OCI-LY7 (cell line): ENCODE measurements around the gene ISM1. TPM values are rescaled to one million over a fixed set of nuclear protein-coding genes. Genes with fewer than 3 reads are reported as not detected.

Experiments
- BruUV-seq: library from RNA; stranded (reverse); fragments of 400-500 nt; replicated peaks from 2 replicates; lab custom pipeline; 2021; lab: Mats Ljungman, UMichigan
- CTCF ChIA-PET: fragments of 300-600 bp; sonication (Branson Sonifier 250); formaldehyde crosslinking; loops from one replicate; lab custom pipeline; 2022; ENCODE audit warnings: antibody characterized with exemption; ENCODE audit not compliant: unreplicated experiment; lab: Charles Lee
- POLR2A ChIA-PET: fragments of 300-600 bp; sonication (Branson Sonifier 250); formaldehyde crosslinking; loops from one replicate; lab custom pipeline; 2022; ENCODE audit warnings: antibody characterized with exemption; lab: Charles Lee
- DNase-seq: peaks from one replicate; pipeline ENCODE4 v3.0.0-alpha.2; 2015; ENCODE audit warnings: low spot score
- H2AFZ ChIP-seq: fragments of 200-600 bp; sonication (generic), shearing (Covaris generic); 2 replicates; pipeline ENCODE4 v1.6.1; 2014; ENCODE audit warnings: mild to moderate bottlenecking, antibody characterized with exemption, low read length, moderate library complexity
- H3K27ac ChIP-seq: fragments of 200-600 bp; sonication (generic); 2 replicates; pipeline ENCODE4 v1.5.1; 2014; ENCODE audit warnings: mixed run types, low read depth, mild to moderate bottlenecking, moderate library complexity, low read length, inconsistent platforms; ENCODE audit not compliant: poor library complexity, severe bottlenecking
- H3K36me3 ChIP-seq: fragments of 200-600 bp; sonication (generic); 2 replicates; pipeline ENCODE4 v1.6.1; 2014; ENCODE audit warnings: mild to moderate bottlenecking, antibody characterized with exemption, low read length, moderate library complexity, mixed read lengths; ENCODE audit not compliant: insufficient read depth
- H3K4me1 ChIP-seq: fragments of 200-600 bp; sonication (generic); 2 replicates; pipeline ENCODE4 v1.5.1; 2014; ENCODE audit warnings: mild to moderate bottlenecking, low read length; ENCODE audit not compliant: insufficient read depth, poor library complexity, severe bottlenecking
- H3K4me2 ChIP-seq: fragments of 200-600 bp; sonication (generic); 2 replicates; pipeline ENCODE4 v1.6.1; 2014; ENCODE audit warnings: mild to moderate bottlenecking, low read length
- H3K4me3 ChIP-seq: fragments of 200-600 bp; sonication (generic); 2 replicates; pipeline ENCODE4 v1.5.1; 2014; ENCODE audit warnings: mild to moderate bottlenecking, low read depth, low read length; ENCODE audit not compliant: poor library complexity, severe bottlenecking
- H3K79me2 ChIP-seq: fragments of 200-600 bp; sonication (generic); 2 replicates; pipeline ENCODE4 v1.6.1; 2016; ENCODE audit warnings: low read depth, mild to moderate bottlenecking, low read length, moderate library complexity, mixed read lengths; ENCODE audit not compliant: insufficient read depth
- H3K9me2 ChIP-seq: fragments of 200-600 bp; sonication (generic); 2 replicates; pipeline ENCODE4 v1.6.1; 2016; ENCODE audit warnings: mild to moderate bottlenecking, low read length, mixed read lengths; ENCODE audit not compliant: insufficient read depth
- H3K9me3 ChIP-seq: fragments of 200-600 bp; sonication (generic); 2 replicates; pipeline ENCODE4 v1.6.1; 2014; ENCODE audit warnings: mild to moderate bottlenecking, mixed run types, low read length, mixed read lengths
- H4K20me1 ChIP-seq: fragments of 200-600 bp; sonication (generic); 2 replicates; pipeline ENCODE4 v1.6.1; 2014; ENCODE audit warnings: mild to moderate bottlenecking, antibody characterized with exemption, low read length, moderate library complexity, mixed read lengths; ENCODE audit not compliant: insufficient read depth
- CTCF ChIP-seq: fragments of 200-600 bp; sonication (generic); conservative IDR thresholded peaks from 2 replicates; pipeline ENCODE4 v1.5.1; 2014; ENCODE audit warnings: mild to moderate bottlenecking, antibody characterized with exemption, low read length, moderate library complexity, mixed read lengths
- EZH2phosphoT487 ChIP-seq: fragments of 200-600 bp; sonication (generic); IDR thresholded peaks from 2 replicates; pipeline ENCODE4 v1.6.1; 2018; ENCODE audit warnings: low read depth, borderline replicate concordance, mild to moderate bottlenecking, mixed run types, antibody characterized with exemption, low read length, moderate library complexity, mixed read lengths
- intact Hi-C: fragments of 100-400 bp; cut with micrococcal nuclease; formaldehyde crosslinking; loops from one replicate; pipeline ENCODE4 v1.10.0; 2022; ENCODE audit not compliant: unreplicated experiment
- total RNA-seq, 2 experiments: library from RNA; depleted of rRNA in 1 of 2; stranded (reverse); fragments of >200 nt in 1 of 2; shearing (Covaris generic) in 1 of 2; gene quantifications; 2 replicates each; pipeline ENCODE4 v1.2.3, GENCODE V29; 2014 to 2022

The ISM1 gene
- total RNA-seq, 2 experiments from 2014 or later, result not detected

- Histone ChIP-seq H3K9me3 (no peaks in the 10 kb centered on the region), H3K4me2 (no peak overlapping the region), H3K36me3 (no peaks in the 10 kb centered on the region), H3K27ac (no peak overlapping the region), H2AFZ (no peak overlapping the region), H3K79me2 (no peaks in the 10 kb centered on the region), H3K9me2 (no peaks in the 10 kb centered on the region), H3K4me1 (no peaks in the 10 kb centered on the region), H3K4me3 (no peak overlapping the region), H4K20me1 (no peaks in the 10 kb centered on the region)
- intact Hi-C loops, result no loop called here
- ChIA-PET CTCF (no interaction called here), POLR2A (interaction anchor here (1.2 kb wide), 1 partner anchor 22 kb away, joined by 3 read pairs; no protein-coding TSS in a partner anchor)
- no peak for DNase-seq
- TF ChIP-seq EZH2phosphoT487 (no peak), CTCF (no peak)
- no TSS peak for BruUV-seq
Observed at GRCh38 chr20:13249118-13249797, 28.2 kb downstream of the ISM1 start.

- DNase-seq, result no peak
- ChIA-PET CTCF (no interaction called here), POLR2A (interaction anchor here (1.2 kb wide), 1 partner anchor 21 kb away, joined by 3 read pairs; no protein-coding TSS in a partner anchor)
- no peaks in the 10 kb centered on the region for H3K9me3 ChIP-seq
- no peak overlapping the region for H3K4me3 ChIP-seq
- no TSS peak for BruUV-seq
- no peaks in the 10 kb centered on the region for H3K79me2 ChIP-seq
- H3K36me3 ChIP-seq, result no peaks in the 10 kb centered on the region
- intact Hi-C loops, result no loop called here
- H3K4me1 ChIP-seq, result no peaks in the 10 kb centered on the region
- no peak overlapping the region for H3K4me2 ChIP-seq
- no peaks in the 10 kb centered on the region for H4K20me1 ChIP-seq
- no peak overlapping the region for H2AFZ ChIP-seq
- no peak overlapping the region for H3K27ac ChIP-seq
- no peaks in the 10 kb centered on the region for H3K9me2 ChIP-seq
- TF ChIP-seq EZH2phosphoT487 (no peak), CTCF (no peak)
Observed at GRCh38 chr20:13249798-13250170, 28.7 kb downstream of the ISM1 start.

GRCh38 chr20:13250251-13250650 is 29.2 kb downstream of the ISM1 start:
- H3K4me3 ChIP-seq, result no peak overlapping the region
- H3K9me2 ChIP-seq, result no peaks in the 10 kb centered on the region
- no peak overlapping the region for H3K27ac ChIP-seq
- no peaks in the 10 kb centered on the region for H4K20me1 ChIP-seq
- BruUV-seq, result no TSS peak
- no peaks in the 10 kb centered on the region for H3K4me1 ChIP-seq
- intact Hi-C loops, result no loop called here
- no peak overlapping the region for H3K4me2 ChIP-seq
- no peaks in the 10 kb centered on the region for H3K9me3 ChIP-seq
- ChIA-PET POLR2A (interaction anchor here (0.6 to 1.2 kb wide), 3 partner anchors 21 to 1186 kb away, joined by 3 read pairs; no protein-coding TSS in a partner anchor), CTCF (no interaction called here)
- H2AFZ ChIP-seq, result no peak overlapping the region
- no peak for TF ChIP-seq EZH2phosphoT487
- no peak for TF ChIP-seq CTCF
- no peaks in the 10 kb centered on the region for H3K36me3 ChIP-seq
- no peaks in the 10 kb centered on the region for H3K79me2 ChIP-seq
- DNase-seq, result no peak
